Tibial artery (tissue), 4 donors: ENCODE results near the gene TARBP2.
A peak's percentile ranks its signal among the peaks of the same experiment; 100 is the strongest.

Source experiments
- DNase-seq, 2 donors: peaks; one replicate each; pipeline ENCODE4 v3.0.0-alpha.2; 2019
- H3K27ac ChIP-seq, 2 donors: fragments of 200-600 bp; sonication (generic) in 1 of 2; 1 replicate in 1 of 2; 2 replicates in 1 of 2; pipeline ENCODE4 v1.5.1; 2018 to 2019; ENCODE audit warnings: mild to moderate bottlenecking in 1 of 2
- H3K27me3 ChIP-seq, 2 donors: fragments of 200-600 bp; sonication (generic) in 1 of 2; one replicate each; pipeline versions ENCODE4 v1.5.1 to v1.6.0; 2016 to 2019
- H3K36me3 ChIP-seq, 3 donors: fragments of 200-600 bp; sonication (generic) in 2 of 3; one replicate each; pipeline ENCODE4 v1.5.1; 2016 to 2019; ENCODE audit warnings: mild to moderate bottlenecking in 2 of 3
- H3K4me1 ChIP-seq, 4 donors: fragments of 200-600 bp; sonication (generic) in 2 of 4; 1 replicate in 3 of 4; 2 replicates in 1 of 4; pipeline ENCODE4 v1.5.1; 2016 to 2019
- H3K4me3 ChIP-seq, 2 donors: fragments of 200-600 bp; sonication (generic) in 1 of 2; 1 replicate in 1 of 2; 2 replicates in 1 of 2; pipeline ENCODE4 v1.5.1; 2018 to 2019; ENCODE audit warnings: mild to moderate bottlenecking in 2 of 2
- H3K9me3 ChIP-seq, 3 donors: fragments of 200-600 bp; sonication (generic) in 1 of 3; one replicate each; pipeline ENCODE4 v1.5.1; 2016 to 2019
- intact Hi-C: fragments of 100-400 bp; cut with DNase I; formaldehyde crosslinking; loops from one replicate; pipeline ENCODE4 v1.15.0; 2023; ENCODE audit warnings: low total_unique reads
- TF ChIP-seq, protein P1 (sequence below), 2 experiments: fragments of 200-600 bp in 1 of 2; fragments of 450-650 bp in 1 of 2; IDR thresholded peaks; one replicate each; pipeline ENCODE4 v1.5.1; 2017 to 2019; ENCODE audit warnings: antibody characterized with exemption in 2 of 2, mild to moderate bottlenecking in 1 of 2, moderate library complexity in 1 of 2

Gene TARBP2

DNA sequence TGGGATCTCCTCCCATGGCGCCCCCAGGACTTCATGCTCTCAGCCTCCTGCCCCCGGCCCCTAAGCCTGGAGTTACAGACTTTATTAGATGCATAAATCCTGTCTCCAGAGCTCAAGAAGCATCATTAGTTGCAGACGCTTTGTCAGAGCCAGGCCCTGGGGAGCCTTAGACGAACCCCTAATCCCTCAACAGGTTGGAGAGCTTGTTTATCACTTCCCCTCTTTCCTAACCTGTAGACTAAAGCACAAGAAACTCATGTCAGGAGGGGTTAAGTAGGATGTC is 6.5 kb downstream of the TARBP2 start:
- Histone ChIP-seq H3K4me1 (peaks cover 2 to 57% (median 45%) of the 10 kb centered on the region in 4 donors), H3K4me3 (no peak overlapping the region), H3K36me3 (peaks cover 9 to 66% (median 32%) of the 10 kb centered on the region in 3 donors), H3K9me3 (no peaks in the 10 kb centered on the region), H3K27me3 (no peaks in the 10 kb centered on the region), H3K27ac (peak overlapping the region; percentile 96 to 98)
- TF ChIP-seq, protein P1, sequence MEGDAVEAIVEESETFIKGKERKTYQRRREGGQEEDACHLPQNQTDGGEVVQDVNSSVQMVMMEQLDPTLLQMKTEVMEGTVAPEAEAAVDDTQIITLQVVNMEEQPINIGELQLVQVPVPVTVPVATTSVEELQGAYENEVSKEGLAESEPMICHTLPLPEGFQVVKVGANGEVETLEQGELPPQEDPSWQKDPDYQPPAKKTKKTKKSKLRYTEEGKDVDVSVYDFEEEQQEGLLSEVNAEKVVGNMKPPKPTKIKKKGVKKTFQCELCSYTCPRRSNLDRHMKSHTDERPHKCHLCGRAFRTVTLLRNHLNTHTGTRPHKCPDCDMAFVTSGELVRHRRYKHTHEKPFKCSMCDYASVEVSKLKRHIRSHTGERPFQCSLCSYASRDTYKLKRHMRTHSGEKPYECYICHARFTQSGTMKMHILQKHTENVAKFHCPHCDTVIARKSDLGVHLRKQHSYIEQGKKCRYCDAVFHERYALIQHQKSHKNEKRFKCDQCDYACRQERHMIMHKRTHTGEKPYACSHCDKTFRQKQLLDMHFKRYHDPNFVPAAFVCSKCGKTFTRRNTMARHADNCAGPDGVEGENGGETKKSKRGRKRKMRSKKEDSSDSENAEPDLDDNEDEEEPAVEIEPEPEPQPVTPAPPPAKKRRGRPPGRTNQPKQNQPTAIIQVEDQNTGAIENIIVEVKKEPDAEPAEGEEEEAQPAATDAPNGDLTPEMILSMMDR (IDR thresholded peaks at IDR 0.05) = no peak
- no peak for DNase-seq
- intact Hi-C loops = no loop called here

DNA sequence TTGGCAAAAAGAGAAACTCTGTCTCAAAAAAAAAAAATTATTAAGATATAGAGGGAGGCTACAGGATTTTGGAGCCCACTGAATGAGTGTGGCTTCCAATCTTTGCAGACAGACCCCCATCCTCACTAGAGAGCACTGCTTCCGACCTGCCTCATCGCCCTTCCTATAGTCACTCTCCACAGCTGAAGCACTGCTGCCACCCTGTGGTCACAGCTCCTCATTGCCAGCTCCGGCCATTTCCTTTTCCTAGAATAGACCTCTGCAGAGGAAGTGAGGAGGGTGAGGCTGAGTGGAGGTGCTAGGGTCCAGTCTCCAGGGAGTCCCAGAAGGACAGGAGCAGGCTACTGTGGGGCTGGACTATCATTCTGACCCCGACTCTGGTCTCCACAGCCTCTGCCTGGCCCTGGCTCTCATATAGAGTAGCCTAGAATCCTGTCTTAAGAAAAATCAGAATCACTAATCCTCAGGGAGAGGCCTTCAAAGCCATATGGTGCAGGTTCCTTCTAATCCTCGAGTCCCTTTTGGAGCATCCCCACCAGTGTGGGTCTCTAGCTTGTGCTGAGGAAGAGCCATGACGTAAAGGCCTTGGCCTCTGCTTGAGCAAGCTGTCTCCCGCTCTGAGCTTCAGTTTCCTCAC is 7.6 kb downstream of the TARBP2 start:
- DNase-seq = peak; percentile 89 to 90
- no peaks in the 10 kb centered on the region for H3K27me3 ChIP-seq
- H3K4me1 ChIP-seq = peaks cover 2 to 46% (median 37%) of the 10 kb centered on the region in 4 donors
- peak overlapping the region; percentile 35 to 96 for H3K27ac ChIP-seq
- H3K4me3 ChIP-seq = no peak overlapping the region
- TF ChIP-seq, protein P1 (IDR thresholded peaks at IDR 0.05) = peak; percentile 87 to 94
- intact Hi-C loops = no loop called here
- H3K9me3 ChIP-seq = no peaks in the 10 kb centered on the region
- H3K36me3 ChIP-seq = peaks cover 17 to 76% (median 44%) of the 10 kb centered on the region in 3 donors

DNA sequence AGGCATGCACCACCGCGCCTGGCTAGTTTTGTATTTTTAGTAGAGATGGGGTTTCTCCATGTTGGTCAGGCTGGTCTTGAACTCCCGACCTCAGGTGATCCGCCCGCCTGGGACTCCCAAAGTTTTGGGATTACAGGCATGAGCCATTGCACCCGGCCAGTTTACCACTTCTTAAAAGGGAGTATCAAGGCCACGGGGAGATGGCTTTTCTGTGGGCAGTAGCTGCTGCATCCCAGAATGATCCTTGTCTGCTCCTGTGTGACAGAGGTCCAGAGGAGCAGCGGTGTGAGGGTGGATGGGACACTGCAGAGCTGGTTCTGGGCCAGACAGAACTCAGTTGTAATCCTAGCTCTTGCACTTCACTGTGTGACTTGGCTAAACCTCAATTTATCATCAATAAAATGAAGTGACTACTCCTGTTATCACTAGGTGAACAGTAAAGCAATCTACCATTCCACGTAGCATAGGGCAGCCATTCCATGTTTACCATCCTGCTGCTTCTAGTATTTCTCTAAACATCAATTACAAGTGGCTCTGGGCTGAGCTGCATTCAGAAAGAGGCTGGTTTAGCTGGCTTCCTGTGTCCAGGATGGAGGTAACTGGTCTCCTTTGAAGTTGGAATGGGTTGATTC is 9.2 kb downstream of the TARBP2 start:
- Histone ChIP-seq H3K27me3 (no peaks in the 10 kb centered on the region), H3K27ac (no peak overlapping the region), H3K4me3 (no peak overlapping the region), H3K4me1 (peaks cover 2 to 30% (median 25%) of the 10 kb centered on the region in 4 donors), H3K9me3 (no peaks in the 10 kb centered on the region), H3K36me3 (peaks cover 33 to 84% (median 60%) of the 10 kb centered on the region in 3 donors)
- intact Hi-C loops = loop anchor here (5.0 kb wide), 1 partner anchor 153 kb away; no protein-coding TSS in a partner anchor
- peak in 1 of 2 donors; percentile 57 for DNase-seq
- TF ChIP-seq, protein P1 (IDR thresholded peaks at IDR 0.05) = no peak

DNA sequence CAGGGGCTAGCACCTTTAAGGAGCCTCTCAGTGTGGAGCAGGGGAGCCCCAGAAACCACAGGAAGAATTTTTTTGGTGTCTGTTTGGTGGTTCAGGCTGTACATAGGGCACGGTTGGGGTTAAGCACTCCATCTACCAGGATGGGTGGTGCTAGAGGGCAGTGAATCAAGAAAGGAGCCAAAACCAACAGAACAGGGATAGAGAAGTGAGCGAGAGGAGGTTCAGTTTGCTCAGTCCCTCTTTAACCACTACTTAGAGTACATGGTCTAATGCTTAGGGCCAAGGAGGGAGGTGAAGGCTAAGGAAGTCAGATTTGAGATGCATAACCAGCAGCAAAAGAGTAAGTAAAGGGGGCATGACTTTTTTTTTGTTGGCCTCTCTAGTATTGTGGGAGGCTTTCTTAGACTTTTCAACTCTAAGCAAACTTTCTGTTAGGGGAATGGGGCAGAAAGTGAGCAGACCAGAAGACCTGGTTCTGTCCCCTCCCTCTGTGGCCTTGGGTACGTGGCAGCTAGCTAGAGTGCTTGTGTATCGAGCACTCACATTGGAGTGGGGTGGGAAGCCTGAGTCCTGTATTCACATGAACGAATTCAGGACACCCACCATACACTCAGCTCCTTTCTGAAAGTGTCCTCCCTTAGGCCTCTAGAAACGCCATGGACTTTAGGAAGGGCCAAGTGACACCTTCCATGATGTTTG is 12.8 kb downstream of the TARBP2 start:
- H3K4me3 ChIP-seq = no peak overlapping the region
- intact Hi-C loops = loop anchor here (5.0 kb wide), 1 partner anchor 157 kb away; no protein-coding TSS in a partner anchor
- H3K27me3 ChIP-seq = no peaks in the 10 kb centered on the region
- H3K9me3 ChIP-seq = no peaks in the 10 kb centered on the region
- TF ChIP-seq, protein P1 (IDR thresholded peaks at IDR 0.05) = no peak
- DNase-seq = no peak
- H3K4me1 ChIP-seq = peaks cover 0 to 1% (median under 1%) of the 10 kb centered on the region in 4 donors
- peaks cover 60 to 97% (median 79%) of the 10 kb centered on the region in 3 donors for H3K36me3 ChIP-seq
- no peak overlapping the region for H3K27ac ChIP-seq

DNA sequence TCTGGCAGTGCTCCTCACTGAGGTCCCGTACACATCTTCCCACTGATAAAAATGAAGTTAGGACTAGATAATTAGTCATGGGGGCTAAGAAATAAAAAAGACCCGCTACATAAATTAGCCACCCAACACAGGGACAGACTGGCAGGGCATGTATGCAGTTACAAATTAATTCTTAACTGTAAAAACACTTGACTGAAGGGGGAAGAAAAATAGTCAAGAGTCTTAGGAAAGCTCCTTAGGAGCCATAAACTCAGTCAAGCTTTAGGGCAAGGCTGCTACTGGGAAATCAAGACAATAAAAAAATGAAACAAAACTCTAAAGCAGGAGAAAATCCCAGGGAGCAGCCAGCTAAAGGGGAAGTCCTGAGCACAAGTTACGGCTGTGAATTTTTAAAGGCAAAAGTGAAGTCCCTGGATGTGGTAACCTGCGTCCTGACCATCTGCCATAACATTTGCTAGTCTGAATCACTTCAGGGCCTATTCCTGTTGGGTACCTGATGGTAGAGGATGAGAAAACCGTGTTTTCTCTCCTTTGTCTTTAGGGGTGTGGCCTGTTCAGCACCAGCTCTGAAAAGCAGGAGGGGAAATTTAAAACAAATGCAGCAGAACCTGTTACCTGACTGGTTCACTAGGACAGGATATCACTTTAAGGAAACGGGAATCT is 13.7 kb downstream of the TARBP2 start:
- H3K36me3 ChIP-seq = peaks cover 69 to 100% (median 88%) of the 10 kb centered on the region in 3 donors

More for the DNA sequence above, 13.7 kb downstream of the TARBP2 start:
- DNase-seq = no peak
- Histone ChIP-seq H3K4me1 (no peaks in the 10 kb centered on the region), H3K27ac (no peak overlapping the region), H3K4me3 (no peak overlapping the region), H3K27me3 (no peaks in the 10 kb centered on the region), H3K9me3 (no peaks in the 10 kb centered on the region)
- intact Hi-C loops = loop anchor here (5.0 kb wide), 1 partner anchor 157 kb away; no protein-coding TSS in a partner anchor
- TF ChIP-seq, protein P1 (IDR thresholded peaks at IDR 0.05) = no peak
